Posterior cingulate gyrus (tissue), 11 donors: ENCODE data around the gene DOCK9.
A peak's percentile ranks its signal among the peaks of the same experiment; 100 is the strongest.

Experiments used
- DNase-seq, 10 donors: peaks; one replicate each; pipeline versions ENCODE4 v3.0.0 to v3.0.0-alpha.2; 2020 to 2021; ENCODE audit warnings: mixed read lengths in 3 of 10
- intact Hi-C: fragments of 100-400 bp; cut with DNase I; formaldehyde crosslinking; loops from one replicate; pipeline ENCODE4 v1.15.1; 2023

Gene DOCK9

GRCh38 chr13:98873377-98874028 is 104.4 kb downstream of the DOCK9 start:
- intact Hi-C loops, result no loop called here

GRCh38 chr13:98871727-98872126 is 106.1 kb downstream of the DOCK9 start:
- peak in 1 of 10 donors; percentile 79 for DNase-seq
- intact Hi-C loops, result no loop called here

More at GRCh38 chr13:98873377-98874028, 104.4 kb downstream of the DOCK9 start:
- DNase-seq, result no peak

DNA sequence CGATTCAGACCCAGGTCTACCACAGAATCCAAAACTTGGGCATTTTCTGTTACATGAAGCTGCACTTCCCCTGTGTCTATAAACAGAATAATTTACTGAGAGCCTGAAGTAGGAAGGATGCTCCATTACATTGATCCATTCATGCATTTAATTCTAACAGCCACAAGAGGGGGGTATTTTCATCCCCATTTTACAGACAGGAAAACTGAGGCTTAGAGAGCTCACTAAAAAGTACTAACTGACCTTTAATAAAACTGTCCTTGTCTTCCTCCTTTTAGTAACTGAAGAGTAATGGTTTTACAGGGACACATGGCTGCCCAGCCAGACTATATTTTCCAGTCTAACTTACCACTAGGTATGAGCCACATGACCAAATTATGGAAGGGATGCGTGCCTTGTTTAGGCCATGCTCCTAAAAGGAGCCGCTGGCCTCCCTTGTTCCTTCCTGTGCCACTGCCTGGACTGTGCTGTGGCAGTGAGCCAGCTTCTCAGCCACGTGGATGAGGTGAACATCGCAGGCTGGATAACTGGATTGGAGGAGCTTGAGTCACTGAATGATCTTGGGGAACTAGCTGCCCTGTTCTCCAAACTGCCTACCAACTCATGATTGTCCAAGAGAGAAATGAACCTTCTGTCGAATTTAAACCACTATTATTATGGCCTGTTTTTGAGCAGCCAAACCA is 108.3 kb downstream of the DOCK9 start:
- intact Hi-C loops, result no loop called here

GRCh38 chr13:98868932-98869331 is 108.9 kb downstream of the DOCK9 start:
- intact Hi-C loops, result no loop called here

More for the DNA sequence above, 108.3 kb downstream of the DOCK9 start:
- DNase-seq, result no peak

GRCh38 chr13:98866882-98867281 is 111.0 kb downstream of the DOCK9 start:
- DNase-seq, result no peak
- intact Hi-C loops, result no loop called here

More at GRCh38 chr13:98868932-98869331, 108.9 kb downstream of the DOCK9 start:
- no peak for DNase-seq

- DNase-seq, result no peak
- intact Hi-C loops, result no loop called here
Measured at GRCh38 chr13:98860491-98860890, 117.4 kb downstream of the DOCK9 start.

DNA sequence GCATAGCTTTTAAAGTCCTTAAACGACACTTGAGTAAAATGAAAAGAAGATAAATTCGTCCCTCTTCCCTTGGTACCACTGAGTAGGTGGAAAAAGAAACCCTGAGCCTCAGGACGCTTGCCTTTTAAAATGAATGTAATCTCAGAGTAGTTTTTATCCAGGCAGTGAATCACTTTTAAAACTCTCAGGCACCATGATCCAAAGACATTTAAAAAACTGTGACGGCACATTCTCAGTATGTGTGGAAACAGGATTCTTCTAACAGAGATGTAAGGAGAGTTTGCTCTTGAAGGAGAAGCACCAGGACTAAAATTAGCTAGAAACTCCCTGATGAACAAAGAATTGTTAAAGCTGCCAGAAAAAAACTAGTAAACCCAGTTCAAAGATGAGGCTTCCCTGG is 119.7 kb downstream of the DOCK9 start:
- DNase-seq, result no peak
- intact Hi-C loops, result no loop called here

DNA sequence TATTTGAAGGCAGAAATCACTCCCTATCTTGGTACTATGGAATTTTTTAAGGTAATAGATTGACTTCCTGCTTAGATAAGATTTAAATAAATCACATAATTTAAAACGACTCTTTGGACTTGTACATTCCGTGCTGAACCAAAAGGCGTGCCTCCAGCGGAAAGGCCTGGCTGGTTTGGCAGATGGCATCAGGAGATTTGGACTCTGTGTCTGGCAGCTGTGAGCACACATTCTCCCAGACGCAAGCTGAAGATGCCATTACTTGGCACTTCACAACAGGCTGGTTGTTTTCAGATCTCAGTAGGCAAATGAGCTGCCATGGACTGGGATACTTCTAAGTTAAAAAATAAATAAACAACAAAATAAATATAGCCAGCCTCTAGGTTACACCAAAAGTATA is 120.9 kb downstream of the DOCK9 start:
- intact Hi-C loops, result no loop called here

DNA sequence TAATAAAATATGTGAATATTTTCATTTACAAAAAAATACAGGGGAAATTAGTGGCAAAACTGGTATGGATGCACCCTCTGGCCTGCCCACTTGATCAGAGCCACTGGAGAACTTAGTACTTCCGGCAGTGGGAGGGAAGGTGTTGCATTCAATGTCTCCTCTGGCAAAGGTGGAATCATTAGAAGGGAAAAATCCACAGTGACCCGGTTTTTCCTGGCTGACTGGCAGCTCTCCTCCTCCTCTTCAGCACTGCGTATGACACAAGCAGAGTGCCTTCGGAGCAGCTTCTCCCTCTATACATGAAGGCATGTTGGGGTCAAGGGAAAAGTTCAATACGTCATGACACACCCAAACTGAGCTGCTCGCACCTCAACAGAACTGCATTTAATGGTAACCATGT is 123.4 kb downstream of the DOCK9 start:
- no peak for DNase-seq
- intact Hi-C loops, result no loop called here

More for the DNA sequence above, 120.9 kb downstream of the DOCK9 start:
- DNase-seq, result peak in 8 of 10 donors; percentile 50 to 93 (median 58)

DNA sequence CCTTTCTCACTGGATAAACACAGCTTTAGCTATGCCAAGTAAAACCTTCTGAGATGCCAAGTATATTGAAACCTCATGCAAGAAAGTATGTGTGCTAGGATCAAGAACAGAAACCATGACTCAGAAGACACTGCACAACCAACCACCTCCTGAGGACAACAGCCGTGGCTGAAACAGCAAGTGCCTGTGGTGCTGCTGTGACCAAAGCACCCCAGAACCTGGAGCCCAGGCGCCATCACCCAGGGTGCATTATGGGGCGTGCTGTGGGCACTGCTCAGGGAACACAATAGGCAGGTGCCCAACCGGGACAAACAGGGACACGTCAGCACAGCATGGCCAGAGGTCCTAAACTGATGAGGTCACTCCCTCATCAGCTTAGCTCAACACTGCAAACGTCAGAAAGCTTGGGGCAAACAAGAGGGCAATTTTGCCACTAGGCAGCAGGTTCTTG is 124.1 kb downstream of the DOCK9 start:
- DNase-seq, result no peak
- intact Hi-C loops, result no loop called here

- DNase-seq, result no peak
Measured at GRCh38 chr13:98851276-98851675, 126.6 kb downstream of the DOCK9 start.

GRCh38 chr13:98848746-98849145 is 129.1 kb downstream of the DOCK9 start:
- peak in 5 of 10 donors; percentile 52 to 89 (median 85) for DNase-seq
- intact Hi-C loops, result no loop called here

More at GRCh38 chr13:98851276-98851675, 126.6 kb downstream of the DOCK9 start:
- intact Hi-C loops, result no loop called here

GRCh38 chr13:98847780-98848179 is 130.1 kb downstream of the DOCK9 start:
- no peak for DNase-seq
- intact Hi-C loops, result no loop called here

- intact Hi-C loops, result no loop called here
- DNase-seq, result no peak
Measured at GRCh38 chr13:98846986-98847385, 130.9 kb downstream of the DOCK9 start.

DNA sequence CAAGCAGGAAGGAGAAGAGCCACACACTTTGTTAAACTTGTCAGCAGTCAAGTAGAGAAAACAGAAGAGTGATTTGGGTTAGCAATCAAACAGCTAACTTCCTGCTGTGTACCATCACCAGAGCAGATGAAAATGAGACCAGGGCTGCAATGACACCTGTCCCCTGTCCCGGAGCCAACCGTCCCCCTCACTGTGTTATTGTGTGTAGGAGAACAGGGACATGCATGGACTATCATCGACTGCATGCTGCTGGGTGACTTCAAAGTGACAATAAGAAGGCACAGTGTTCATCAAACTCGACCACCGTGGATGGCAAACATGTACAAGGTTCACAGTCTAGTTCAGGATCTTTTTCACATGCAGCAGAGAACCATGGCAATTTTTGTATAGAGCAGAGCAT is 131.3 kb downstream of the DOCK9 start:
- no peak for DNase-seq
- intact Hi-C loops, result no loop called here

GRCh38 chr13:98845742-98846141 is 132.1 kb downstream of the DOCK9 start:
- intact Hi-C loops, result no loop called here
- DNase-seq, result no peak

- intact Hi-C loops, result loop anchor here (5.0 kb wide), 1 partner anchor 188 kb away; no protein-coding TSS in a partner anchor
- DNase-seq, result no peak
Measured at GRCh38 chr13:98844021-98844420, 133.8 kb downstream of the DOCK9 start.

DNA sequence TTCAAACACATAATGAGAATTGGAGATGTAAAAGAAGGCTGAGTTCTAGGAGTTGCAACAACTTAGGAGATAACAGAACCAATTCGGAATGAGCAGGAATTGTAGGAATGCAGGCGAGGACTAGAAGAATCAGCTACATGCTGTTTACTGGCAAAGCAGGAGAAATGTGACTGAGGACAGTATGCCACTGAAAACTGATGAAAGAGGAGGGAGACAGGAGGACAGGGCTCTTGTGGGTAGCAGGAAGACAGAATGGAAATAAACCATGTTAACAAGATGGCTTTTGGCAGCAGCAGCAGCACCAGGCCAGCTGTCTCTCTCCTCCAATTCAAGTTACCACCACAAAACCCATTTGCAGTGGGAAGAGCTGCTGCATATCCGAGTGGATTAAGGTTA is 134.4 kb downstream of the DOCK9 start:
- peak in 2 of 10 donors; percentile 36 to 90 for DNase-seq
- intact Hi-C loops, result loop anchor here (5.0 kb wide), 1 partner anchor 189 kb away; no protein-coding TSS in a partner anchor

GRCh38 chr13:98842858-98843481 is 134.9 kb downstream of the DOCK9 start:
- DNase-seq, result peak; percentile 58 to 96 (median 76)
- intact Hi-C loops, result loop anchor here (5.0 kb wide), 1 partner anchor 189 kb away; no protein-coding TSS in a partner anchor

- no peak for DNase-seq
- intact Hi-C loops, result loop anchor here (5.0 kb wide), 1 partner anchor 190 kb away; no protein-coding TSS in a partner anchor
Measured at GRCh38 chr13:98842070-98842469, 135.8 kb downstream of the DOCK9 start.
